IMR-90 (cell line): ENCODE data around the gene CHMP3. TPM values are rescaled to one million over a fixed set of nuclear protein-coding genes. Genes with fewer than 3 reads are reported as not detected.

Experiments used
- ATAC-seq: fragments of 200-7000 bp; cut with Tn5 transposase; 2 replicates; pipeline ENCODE4 v1.9.1; 2020; ENCODE audit warnings: low read depth, mild to moderate bottlenecking, moderate library complexity
- Bru-seq: library from RNA; stranded (reverse); fragments of 400-500 nt; gene quantifications from one replicate; lab custom pipeline; 2021; lab: Mats Ljungman, UMichigan
- BruChase-seq, 2 experiments: library from RNA; stranded (reverse); fragments of 400-500 nt; gene quantifications; one replicate each; lab custom pipeline; 2021; lab: Mats Ljungman, UMichigan
- BruUV-seq: library from RNA; stranded (reverse); fragments of 400-500 nt; replicated peaks from 2 replicates; lab custom pipeline; 2021; lab: Mats Ljungman, UMichigan
- CTCF ChIA-PET: fragments of 300-600 bp; formaldehyde crosslinking; extraction: SDS; loops from one replicate; lab custom pipeline; 2021; ENCODE audit warnings: antibody characterized with exemption; lab: Yijun Ruan, JAX
- POLR2A ChIA-PET: fragments of 300-600 bp; sonication (Branson Sonifier 250); formaldehyde crosslinking; loops from one replicate; lab custom pipeline; 2022; ENCODE audit warnings: antibody characterized with exemption; ENCODE audit not compliant: unreplicated experiment; lab: Charles Lee
- DNase-seq: peaks from one replicate; pipeline ENCODE4 v3.0.0; 2013
- H2AFZ ChIP-seq: replicated peaks from 2 replicates; pipeline ENCODE3; 2013; ENCODE audit warnings: low read length, mild to moderate bottlenecking; ENCODE audit not compliant: poor library complexity
- H2AK5ac ChIP-seq: 2 replicates; pipeline ENCODE4 v1.6.1; 2013; ENCODE audit warnings: low read depth, low read length, inconsistent platforms
- H2AK9ac ChIP-seq: replicated peaks from 2 replicates; pipeline ENCODE3; 2013; ENCODE audit warnings: mild to moderate bottlenecking, low read depth, low read length, moderate library complexity; ENCODE audit not compliant: poor library complexity
- H2BK120ac ChIP-seq: 2 replicates; pipeline ENCODE4 v1.6.1; 2013; ENCODE audit warnings: low read depth, low read length, inconsistent platforms
- H2BK15ac ChIP-seq: 3 replicates; pipeline ENCODE4 v1.6.1; 2013; ENCODE audit warnings: low read depth, low read length, inconsistent platforms
- H2BK20ac ChIP-seq: 2 replicates; pipeline ENCODE4 v1.6.1; 2013; ENCODE audit warnings: low read depth, mild to moderate bottlenecking, inconsistent platforms, low read length, moderate library complexity
- H2BK5ac ChIP-seq: 2 replicates; pipeline ENCODE4 v1.6.1; 2013; ENCODE audit warnings: mild to moderate bottlenecking, low read depth, low read length, inconsistent platforms; ENCODE audit not compliant: poor library complexity, severe bottlenecking
- H3K14ac ChIP-seq: replicated peaks from 2 replicates; pipeline ENCODE4 v1.6.1; 2013; ENCODE audit warnings: low read depth, low read length, inconsistent platforms
- H3K18ac ChIP-seq: 2 replicates; pipeline ENCODE4 v1.6.1; 2013; ENCODE audit warnings: low read depth, low read length, control low read depth
- H3K23ac ChIP-seq: 2 replicates; pipeline ENCODE4 v1.6.1; 2013; ENCODE audit warnings: low read depth, low read length, inconsistent platforms
- H3K27ac ChIP-seq: 2 replicates; pipeline ENCODE4 v1.5.1; 2013; ENCODE audit warnings: mild to moderate bottlenecking, control low read depth, low read length; ENCODE audit not compliant: insufficient read depth
- H3K27me3 ChIP-seq: 2 replicates; pipeline ENCODE4 v1.6.1; 2013; ENCODE audit warnings: low read length; ENCODE audit not compliant: control insufficient read depth, insufficient read depth
- H3K36me3 ChIP-seq: 2 replicates; pipeline ENCODE4 v1.6.1; 2013; ENCODE audit warnings: low read length, mixed read lengths; ENCODE audit not compliant: control insufficient read depth, insufficient read depth
- H3K4ac ChIP-seq: 2 replicates; pipeline ENCODE4 v1.6.1; 2013; ENCODE audit warnings: low read depth, low read length, inconsistent platforms
- H3K4me1 ChIP-seq: 2 replicates; pipeline ENCODE4 v1.6.1; 2013; ENCODE audit warnings: low read length, mixed read lengths; ENCODE audit not compliant: control insufficient read depth, insufficient read depth
- H3K4me2 ChIP-seq: 2 replicates; pipeline ENCODE4 v1.6.1; 2013; ENCODE audit warnings: low read depth, mild to moderate bottlenecking, control low read depth, low read length, moderate library complexity
- H3K4me3 ChIP-seq: 2 replicates; pipeline ENCODE4 v1.5.1; 2013; ENCODE audit warnings: low read depth, mild to moderate bottlenecking, control low read depth, low read length, moderate library complexity; ENCODE audit not compliant: insufficient read depth
- H3K56ac ChIP-seq: 2 replicates; pipeline ENCODE4 v1.6.1; 2013; ENCODE audit warnings: low read length, inconsistent platforms; ENCODE audit not compliant: insufficient read depth; ENCODE audit errors: extremely low read depth
- H3K79me1 ChIP-seq, 2 experiments: 2 replicates each; pipeline ENCODE4 v1.6.1; 2013; ENCODE audit warnings: low read length in 2 of 2, inconsistent platforms in 1 of 2, low read depth in 1 of 2
- H3K9ac ChIP-seq: 2 replicates; pipeline ENCODE4 v1.6.1; 2013; ENCODE audit warnings: low read depth, low read length, control low read depth
- H3K9me1 ChIP-seq: 2 replicates; pipeline ENCODE4 v1.6.1; 2013; ENCODE audit warnings: low read length, inconsistent platforms; ENCODE audit not compliant: insufficient read depth
- H3K9me3 ChIP-seq: 2 replicates; pipeline ENCODE4 v1.6.1; 2013; ENCODE audit warnings: low read length; ENCODE audit not compliant: control insufficient read depth, insufficient read depth
- H4K20me1 ChIP-seq: 2 replicates; pipeline ENCODE4 v1.6.1; 2013; ENCODE audit warnings: low read length, inconsistent platforms; ENCODE audit not compliant: insufficient read depth
- H4K5ac ChIP-seq: 2 replicates; pipeline ENCODE4 v1.6.1; 2013; ENCODE audit warnings: mild to moderate bottlenecking, low read depth, low read length, control low read depth
- H4K8ac ChIP-seq, 2 experiments: 2 replicates each; pipeline ENCODE4 v1.6.1; 2013; ENCODE audit warnings: low read depth in 2 of 2, low read length in 2 of 2, control low read depth in 1 of 2, inconsistent platforms in 1 of 2
- H4K91ac ChIP-seq: 2 replicates; pipeline ENCODE4 v1.6.1; 2013; ENCODE audit warnings: low read depth, low read length, inconsistent platforms; ENCODE audit not compliant: insufficient read depth
- BHLHE40 ChIP-seq: fragments of 150-350 bp; IDR thresholded peaks from 2 replicates; pipeline ENCODE4 v1.6.1; 2016; ENCODE audit warnings: mild to moderate bottlenecking, low read depth, low read length
- CHD1 ChIP-seq: IDR thresholded peaks from 2 replicates; pipeline ENCODE4 v1.6.1; 2012; ENCODE audit warnings: low read depth, low read length, improper control_type of control experiment
- FOS ChIP-seq: fragments of 150-350 bp; IDR thresholded peaks from 2 replicates; pipeline ENCODE4 v1.6.1; 2016; ENCODE audit warnings: low read depth, low read length
- MAFK ChIP-seq: IDR thresholded peaks from 2 replicates; pipeline ENCODE4 v1.6.1; 2012; ENCODE audit warnings: low read depth, low read length, improper control_type of control experiment
- MAZ ChIP-seq: IDR thresholded peaks from 2 replicates; pipeline ENCODE4 v1.6.1; 2012; ENCODE audit warnings: low read depth, mild to moderate bottlenecking, low read length, improper control_type of control experiment, moderate library complexity, borderline replicate concordance
- NFE2L2 ChIP-seq: fragments of 150-350 bp; IDR thresholded peaks from 2 replicates; pipeline ENCODE4 v1.6.1; 2016; ENCODE audit warnings: low read depth, mild to moderate bottlenecking, low read length
- POLR2A ChIP-seq: IDR thresholded peaks from 2 replicates; pipeline ENCODE4 v1.6.1; 2012; ENCODE audit warnings: mild to moderate bottlenecking, low read depth, low read length
- RFX5 ChIP-seq: IDR thresholded peaks from 2 replicates; pipeline ENCODE4 v1.8.0; 2012; ENCODE audit warnings: low read depth, mild to moderate bottlenecking, low read length, moderate library complexity
- SMC3 ChIP-seq: fragments of 150-350 bp; IDR thresholded peaks from 2 replicates; pipeline ENCODE4 v1.6.1; 2016; ENCODE audit warnings: low read depth, mild to moderate bottlenecking, antibody characterized with exemption, low read length, moderate library complexity
- WGBS, 2 experiments: methylation state at CpG; one replicate each; pipeline versions ENCODE4 v1.1.5 to v1.1.7; 2013; ENCODE audit warnings: missing lambda C conversion rate in 2 of 2; ENCODE audit not compliant: insufficient read length in 1 of 2; ENCODE audit errors: extremely low coverage in 2 of 2; 5-methylcytosine and 5-hydroxymethylcytosine counted together
- dilution Hi-C: fragments of 300-500 bp; cut with HindIII; formaldehyde crosslinking; loops from one replicate; pipeline ENCODE4 v1.14.3; 2018; ENCODE audit warnings: low sequenced_read_pairs; ENCODE audit not compliant: unreplicated experiment
- in situ Hi-C: fragments of 300-500 bp; cut with MboI; formaldehyde crosslinking; loops from 3 replicates; pipeline ENCODE4 v1.14.3; 2019; ENCODE audit warnings: low sequenced_read_pairs, inconsistent platforms, mixed read lengths
- intact Hi-C: fragments of 100-400 bp; cut with micrococcal nuclease; formaldehyde crosslinking; loops from 2 replicates; pipeline ENCODE4 v1.10.0; 2022
- long read RNA-seq: library from polyadenylated mRNA; unstranded; transcript quantifications from one replicate; pipeline ENCODE4 v2.0.0, GENCODE V29; 2021; ENCODE audit not compliant: unreplicated experiment
- polyA plus RNA-seq, 3 experiments: library from polyadenylated mRNA; depleted of rRNA; stranded (reverse); fragments of >200 nt; gene quantifications; 2 replicates each; pipeline ENCODE4 v1.2.3, GENCODE V29; 2012; ENCODE audit warnings: low replicate concordance in 1 of 3
- total RNA-seq: library from RNA; depleted of rRNA; stranded (reverse); fragments of >200 nt; gene quantifications from 2 replicates; pipeline ENCODE4 v1.2.3, GENCODE V29; 2012; rRNA removed
- TF ChIP-seq, protein P1 (sequence below): fragments of 150-350 bp; IDR thresholded peaks from 2 replicates; pipeline ENCODE4 v1.6.1; 2017; ENCODE audit warnings: mild to moderate bottlenecking, antibody characterized with exemption, low read length, low read depth
- TF ChIP-seq, protein P2 (sequence below): conservative IDR thresholded peaks from 2 replicates; pipeline ENCODE4 v1.5.1; 2012; ENCODE audit warnings: mild to moderate bottlenecking, low read depth, low read length, improper control_type of control experiment

CHMP3 gene
- total RNA-seq (38.4 and 81.4 TPM in 2 replicates), polyA plus RNA-seq (2012; rRNA removed) (61.0 and 84.6 TPM in 2 replicates), Bru-seq, nascent RNA (percentile 88 among the genes with signal in this experiment), BruChase-seq, experiment 1, labeled RNA remaining after a 6-hour chase (percentile 99 among the genes with signal in this experiment), BruChase-seq, experiment 2, labeled RNA remaining after a 2-hour chase (percentile 96 among the genes with signal in this experiment)
- 19.9 and 31.0 TPM in 2 replicates for polyA plus RNA-seq (2012; cell fraction: cytosol; rRNA removed)
- 4.6 and 24.0 TPM in 2 replicates for polyA plus RNA-seq (2012; cell fraction: nucleus; rRNA removed; ENCODE audit: low replicate concordance)
- long read RNA-seq, transcript CHMP3-201 (6 exons, 3,171 nt) = major isoform, 51 of 84 reads
- long read RNA-seq, transcript CHMP3-203 (5 exons, 1,099 nt) = minor isoform, 9 of 84 reads
- long read RNA-seq, partial matches to known transcripts = 7 of 84 reads
- long read RNA-seq, other reads (novel, unspliced or antisense) = 17 of 84 reads

DNA sequence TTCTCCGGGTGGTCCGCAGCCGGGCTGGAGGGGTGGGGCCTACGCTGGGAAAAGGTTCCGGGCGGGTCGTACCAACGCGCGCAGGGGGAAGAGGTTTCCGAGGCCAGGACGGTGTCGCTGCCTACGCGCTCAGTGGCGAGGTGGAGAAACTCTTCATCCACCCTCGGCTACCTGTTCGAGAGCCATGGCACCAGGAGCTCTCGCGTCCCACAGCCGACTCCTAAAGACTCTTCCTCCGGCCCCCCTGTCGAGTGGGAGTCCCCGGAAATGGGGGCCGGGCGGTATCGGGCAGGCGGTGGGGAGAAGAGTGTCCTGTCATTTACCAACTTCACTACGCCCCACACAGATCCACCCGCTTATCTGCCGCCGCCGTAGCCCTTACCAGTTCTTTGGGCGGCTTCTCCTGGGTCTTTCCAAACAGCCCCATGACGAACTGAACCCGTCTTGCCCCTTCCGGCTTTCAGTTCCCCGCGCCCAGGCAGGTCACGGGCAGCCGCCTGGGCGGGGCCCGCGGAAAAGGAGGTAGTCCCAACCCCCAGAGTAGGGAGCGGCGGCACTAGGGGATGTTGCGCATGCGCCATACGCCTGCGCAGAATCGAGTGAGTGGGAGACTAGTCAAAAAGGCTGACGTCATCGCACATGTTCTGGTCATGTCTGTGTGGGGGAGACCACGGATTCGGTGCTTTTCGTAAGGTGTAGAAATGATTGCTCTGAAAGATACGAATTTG, at the start of gene CHMP3:
CHMP3 (minus strand) TSS at position 522 of the 728 bp plus-strand sequence; CDS start at position 427, 95 bp downstream.
- Histone ChIP-seq H2AK9ac (peak within 1 kb of the TSS; percentile 97), H3K36me3 (no peaks in the 10 kb centered on the region), H3K56ac (peak within 1 kb of the TSS; percentile 99), H2BK20ac (peak within 1 kb of the TSS; percentile 96), H2AFZ (peak within 1 kb of the TSS; percentile 99), H3K4ac (peak within 1 kb of the TSS; percentile 100), H3K9me1 (no peaks in the 10 kb centered on the region; the same call in 1 of the 2 replicates), H2BK120ac (peak within 1 kb of the TSS; percentile 99), H3K27ac (peak within 1 kb of the TSS; percentile 95), H3K18ac (peak within 1 kb of the TSS; percentile 95), H2BK5ac (peak within 1 kb of the TSS; percentile 98), H3K79me1 (peaks cover 10 to 31% of the 10 kb centered on the region in 2 experiments; a peak in 3 of 4 replicates), H3K4me2 (peak within 1 kb of the TSS; percentile 83), H3K27me3 (no peaks in the 10 kb centered on the region), H3K23ac (peak within 1 kb of the TSS; percentile 100), H4K91ac (peak within 1 kb of the TSS; percentile 100), H2AK5ac (peak within 1 kb of the TSS; percentile 96), H4K20me1 (no peaks in the 10 kb centered on the region), H2BK15ac (peak within 1 kb of the TSS; percentile 98), H3K9ac (peak within 1 kb of the TSS; percentile 97), H3K4me1 (peaks cover 2% of the 10 kb centered on the region), H4K8ac (peak within 1 kb of the TSS; percentile 98 to 99), H3K14ac (peak within 1 kb of the TSS; percentile 100), H4K5ac (peak within 1 kb of the TSS; percentile 90), H3K4me3 (peak within 1 kb of the TSS; percentile 81), H3K9me3 (no peaks in the 10 kb centered on the region)
- DNase-seq (peak; percentile 97), ATAC-seq (peak; percentile 96)
- in situ Hi-C loops (loop anchor here (10.0 kb wide), 1 partner anchor 62 kb away; the partner anchor contains the start of gene RNF103), intact Hi-C loops (loop anchor here (2.0 kb wide), 1 partner anchor 122 kb away; the partner anchor contains the start of gene KDM3A), dilution Hi-C loops (no loop called here)
- CTCF ChIA-PET = no interaction called here
- POLR2A ChIA-PET = no interaction called here
- BruUV-seq = no TSS peak
- peak; percentile 61 for TF ChIP-seq MAFK
- TF ChIP-seq BHLHE40 = peak; percentile 91
- TF ChIP-seq RFX5 = no peak
- peak; percentile 86; the same call in 1 of the 2 replicates for TF ChIP-seq MAZ
- TF ChIP-seq NFE2L2 = peak; percentile 60
- TF ChIP-seq POLR2A = peak; percentile 93
- peak; percentile 38; the same call in 1 of the 2 replicates for TF ChIP-seq FOS
- TF ChIP-seq CHD1 = peak; percentile 87; the same call in 1 of the 2 replicates
- TF ChIP-seq, protein P1, sequence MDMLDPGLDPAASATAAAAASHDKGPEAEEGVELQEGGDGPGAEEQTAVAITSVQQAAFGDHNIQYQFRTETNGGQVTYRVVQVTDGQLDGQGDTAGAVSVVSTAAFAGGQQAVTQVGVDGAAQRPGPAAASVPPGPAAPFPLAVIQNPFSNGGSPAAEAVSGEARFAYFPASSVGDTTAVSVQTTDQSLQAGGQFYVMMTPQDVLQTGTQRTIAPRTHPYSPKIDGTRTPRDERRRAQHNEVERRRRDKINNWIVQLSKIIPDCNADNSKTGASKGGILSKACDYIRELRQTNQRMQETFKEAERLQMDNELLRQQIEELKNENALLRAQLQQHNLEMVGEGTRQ = peak; percentile 65; the same call in 1 of the 2 replicates
- no peak for TF ChIP-seq SMC3
- TF ChIP-seq, protein P2, sequence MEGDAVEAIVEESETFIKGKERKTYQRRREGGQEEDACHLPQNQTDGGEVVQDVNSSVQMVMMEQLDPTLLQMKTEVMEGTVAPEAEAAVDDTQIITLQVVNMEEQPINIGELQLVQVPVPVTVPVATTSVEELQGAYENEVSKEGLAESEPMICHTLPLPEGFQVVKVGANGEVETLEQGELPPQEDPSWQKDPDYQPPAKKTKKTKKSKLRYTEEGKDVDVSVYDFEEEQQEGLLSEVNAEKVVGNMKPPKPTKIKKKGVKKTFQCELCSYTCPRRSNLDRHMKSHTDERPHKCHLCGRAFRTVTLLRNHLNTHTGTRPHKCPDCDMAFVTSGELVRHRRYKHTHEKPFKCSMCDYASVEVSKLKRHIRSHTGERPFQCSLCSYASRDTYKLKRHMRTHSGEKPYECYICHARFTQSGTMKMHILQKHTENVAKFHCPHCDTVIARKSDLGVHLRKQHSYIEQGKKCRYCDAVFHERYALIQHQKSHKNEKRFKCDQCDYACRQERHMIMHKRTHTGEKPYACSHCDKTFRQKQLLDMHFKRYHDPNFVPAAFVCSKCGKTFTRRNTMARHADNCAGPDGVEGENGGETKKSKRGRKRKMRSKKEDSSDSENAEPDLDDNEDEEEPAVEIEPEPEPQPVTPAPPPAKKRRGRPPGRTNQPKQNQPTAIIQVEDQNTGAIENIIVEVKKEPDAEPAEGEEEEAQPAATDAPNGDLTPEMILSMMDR = no peak
- WGBS, 2 experiments = 0% methylated on average over 11 of the region's 57 CpGs; no CpG with 5 or more reads in 1 of the 2 experiments
